ENCODE measurements around the gene ALG12.
"Not testable (repeated sequence)": the region's sequence is repeated elsewhere in the genome, so short reads cannot be mapped to it uniquely, and the experiment has no call there.

Gene ALG12

GRCh38 chr22:49948116-49948957, 30.1 kb upstream of the ALG12 start:
- DNase-seq (ENCODE audit: insufficient read length, low spot score): no peak
- no peak for TF ChIP-seq CTCF (IDR thresholded peaks at IDR 0.05; ENCODE audit: insufficient read depth, missing control alignments)

GRCh38 chr22:49947296-49947622, 29.0 kb upstream of the ALG12 start:
- FAIRE-seq (no peak), DNase-seq (ENCODE audit: insufficient read length, low spot score) (no peak)
- no peak for TF ChIP-seq CTCF (IDR thresholded peaks at IDR 0.05; ENCODE audit: insufficient read depth, missing control alignments)

More at GRCh38 chr22:49948116-49948957, 30.1 kb upstream of the ALG12 start:
- no peak for FAIRE-seq

GRCh38 chr22:49946612-49947295, 28.5 kb upstream of the ALG12 start:
- no peak for DNase-seq (ENCODE audit: insufficient read length, low spot score)

GRCh38 chr22:49945042-49945794, 27.0 kb upstream of the ALG12 start:
- not testable (repeated sequence) for FAIRE-seq; DNase-seq (ENCODE audit: insufficient read length, low spot score)

More at GRCh38 chr22:49946612-49947295, 28.5 kb upstream of the ALG12 start:
- no peak for FAIRE-seq
- TF ChIP-seq CTCF (IDR thresholded peaks at IDR 0.05; ENCODE audit: insufficient read depth, missing control alignments): no peak

- FAIRE-seq (no peak), DNase-seq (ENCODE audit: insufficient read length, low spot score) (no peak)
- TF ChIP-seq CTCF (IDR thresholded peaks at IDR 0.05; ENCODE audit: insufficient read depth, missing control alignments): no peak
Observed at GRCh38 chr22:49944399-49944891, 26.2 kb upstream of the ALG12 start.

- FAIRE-seq (no peak), DNase-seq (ENCODE audit: insufficient read length, low spot score) (no peak)
- TF ChIP-seq CTCF (IDR thresholded peaks at IDR 0.05; ENCODE audit: insufficient read depth, missing control alignments): no peak
Observed at GRCh38 chr22:49943771-49944398, 25.6 kb upstream of the ALG12 start.

GRCh38 chr22:49943405-49943765, 25.1 kb upstream of the ALG12 start:
- FAIRE-seq (no peak), DNase-seq (ENCODE audit: insufficient read length, low spot score) (no peak)
- no peak for TF ChIP-seq CTCF (IDR thresholded peaks at IDR 0.05; ENCODE audit: insufficient read depth, missing control alignments)

Data from D721Med (cell line).